GM12878 (cell line): ENCODE results near the gene C11orf91.

ENCODE experiments used
- CBFB ChIP-seq: IDR thresholded peaks from 2 replicates; pipeline ENCODE4 v1.6.1; 2016; ENCODE audit warnings: antibody characterized with exemption, low read depth
- CEBPB ChIP-seq, 2 experiments: fragments of 150-350 bp in 1 of 2; IDR thresholded peaks; 2 replicates each; pipeline ENCODE4 v1.6.1; 2012 to 2014; ENCODE audit warnings: low read depth in 2 of 2, low read length in 2 of 2, borderline replicate concordance in 1 of 2, inconsistent platforms in 1 of 2
- EGR1 ChIP-seq, 2 experiments: IDR thresholded peaks; 1 replicate in 1 of 2; 2 replicates in 1 of 2; pipeline ENCODE4 v1.6.1; 2011 to 2012; ENCODE audit warnings: low read depth in 2 of 2, low read length in 2 of 2, borderline replicate concordance in 1 of 2, mild to moderate bottlenecking in 1 of 2, moderate library complexity in 1 of 2
- EP300 ChIP-seq, 2 experiments: fragments of 150-350 bp in 1 of 2; IDR thresholded peaks; 2 replicates each; pipeline ENCODE4 v1.6.1; 2011 to 2012; ENCODE audit warnings: low read depth in 2 of 2, low read length in 2 of 2, borderline replicate concordance in 1 of 2, improper control_type of control experiment in 1 of 2, inconsistent platforms in 1 of 2; ENCODE audit not compliant: control insufficient read depth in 1 of 2
- EZH2 ChIP-seq: IDR thresholded peaks from 2 replicates; pipeline ENCODE4 v1.6.1; 2012; ENCODE audit warnings: low read depth, mild to moderate bottlenecking, control low read depth, inconsistent platforms, low read length, borderline replicate concordance; ENCODE audit not compliant: control insufficient read depth
- FOXM1 ChIP-seq: IDR thresholded peaks from 2 replicates; pipeline ENCODE4 v1.6.1; 2012; ENCODE audit warnings: low read depth, mild to moderate bottlenecking, inconsistent platforms, low read length, moderate library complexity
- JUND ChIP-seq: IDR thresholded peaks from 2 replicates; pipeline ENCODE4 v1.6.1; 2012; ENCODE audit warnings: low read depth, mild to moderate bottlenecking, low read length, improper control_type of control experiment, moderate library complexity
- MEF2A ChIP-seq: IDR thresholded peaks from 2 replicates; pipeline ENCODE4 v1.6.1; 2011; ENCODE audit warnings: low read depth, mild to moderate bottlenecking, low read length, moderate library complexity; ENCODE audit not compliant: insufficient read depth
- POLR2AphosphoS2 ChIP-seq: IDR thresholded peaks from 2 replicates; pipeline ENCODE4 v1.6.1; 2011; ENCODE audit warnings: low read depth, mild to moderate bottlenecking, low read length, improper control_type of control experiment, moderate library complexity
- ZNF207 ChIP-seq: fragments of 450-650 bp; IDR thresholded peaks from 2 replicates; pipeline ENCODE4 v1.6.1; 2014; ENCODE audit warnings: antibody characterized with exemption, mild to moderate bottlenecking, borderline replicate concordance
- TF ChIP-seq, protein P1 (sequence below), 3 experiments: IDR thresholded peaks in 2 of 3; conservative IDR thresholded peaks in 1 of 3; 2 replicates each; pipeline ENCODE4 v1.5.1; 2011; ENCODE audit warnings: low read depth in 3 of 3, low read length in 3 of 3, mild to moderate bottlenecking in 3 of 3, control low read depth in 2 of 3, moderate library complexity in 2 of 3, inconsistent platforms in 1 of 3, mixed read lengths in 1 of 3; ENCODE audit not compliant: control insufficient read depth in 2 of 3, insufficient read depth in 1 of 3; ENCODE audit errors: extremely low read depth in 1 of 3
- TF ChIP-seq, protein P2 (sequence below): IDR thresholded peaks from 2 replicates; pipeline ENCODE4 v1.6.1; 2012; ENCODE audit warnings: low read depth, low read length, improper control_type of control experiment
- TF ChIP-seq, protein P3 (sequence below): IDR thresholded peaks from 2 replicates; pipeline ENCODE4 v1.6.1; 2011; ENCODE audit warnings: low read depth, mild to moderate bottlenecking, low read length, moderate library complexity, borderline replicate concordance; ENCODE audit errors: extremely low read depth

DNA sequence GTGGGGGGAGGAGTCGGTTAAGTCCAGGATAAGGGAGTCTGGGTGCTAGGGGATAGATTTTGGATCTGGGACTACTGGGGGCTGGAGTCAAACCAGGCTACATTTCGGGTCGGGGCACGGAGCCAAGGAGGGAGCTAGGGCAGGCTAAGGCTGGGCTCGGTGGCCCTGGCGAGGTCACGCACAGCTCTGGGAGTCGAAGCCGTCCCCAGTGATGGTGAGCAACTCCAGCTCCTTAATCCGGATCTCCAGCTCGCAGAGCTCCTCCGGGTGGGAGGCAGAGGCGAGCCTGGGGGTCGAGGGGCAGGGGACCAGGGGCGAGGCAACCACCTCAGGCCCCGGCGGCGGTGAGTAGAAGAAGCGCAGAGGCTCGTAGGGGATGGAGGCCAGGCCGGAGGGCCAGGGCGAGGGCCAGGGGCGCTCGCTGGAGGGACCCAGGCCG is 544 bp downstream of the C11orf91 start:
- TF ChIP-seq FOXM1 (no peak), EZH2 (no peak), CBFB (no peak), MEF2A (no peak), EGR1 (IDR thresholded peaks at IDR 0.05; ENCODE audit: borderline replicate concordance in 1 of 2, low read depth in 2 of 2, low read length in 2 of 2) (no peak), JUND (no peak), EP300 (IDR thresholded peaks at IDR 0.05; ENCODE audit: borderline replicate concordance in 1 of 2, control insufficient read depth in 1 of 2, low read depth in 2 of 2, low read length in 2 of 2) (no peak), POLR2AphosphoS2 (no peak), ZNF207 (no peak), CEBPB (IDR thresholded peaks at IDR 0.05; ENCODE audit: borderline replicate concordance in 1 of 2, low read depth in 2 of 2, low read length in 2 of 2) (no peak)
- TF ChIP-seq, protein P1, sequence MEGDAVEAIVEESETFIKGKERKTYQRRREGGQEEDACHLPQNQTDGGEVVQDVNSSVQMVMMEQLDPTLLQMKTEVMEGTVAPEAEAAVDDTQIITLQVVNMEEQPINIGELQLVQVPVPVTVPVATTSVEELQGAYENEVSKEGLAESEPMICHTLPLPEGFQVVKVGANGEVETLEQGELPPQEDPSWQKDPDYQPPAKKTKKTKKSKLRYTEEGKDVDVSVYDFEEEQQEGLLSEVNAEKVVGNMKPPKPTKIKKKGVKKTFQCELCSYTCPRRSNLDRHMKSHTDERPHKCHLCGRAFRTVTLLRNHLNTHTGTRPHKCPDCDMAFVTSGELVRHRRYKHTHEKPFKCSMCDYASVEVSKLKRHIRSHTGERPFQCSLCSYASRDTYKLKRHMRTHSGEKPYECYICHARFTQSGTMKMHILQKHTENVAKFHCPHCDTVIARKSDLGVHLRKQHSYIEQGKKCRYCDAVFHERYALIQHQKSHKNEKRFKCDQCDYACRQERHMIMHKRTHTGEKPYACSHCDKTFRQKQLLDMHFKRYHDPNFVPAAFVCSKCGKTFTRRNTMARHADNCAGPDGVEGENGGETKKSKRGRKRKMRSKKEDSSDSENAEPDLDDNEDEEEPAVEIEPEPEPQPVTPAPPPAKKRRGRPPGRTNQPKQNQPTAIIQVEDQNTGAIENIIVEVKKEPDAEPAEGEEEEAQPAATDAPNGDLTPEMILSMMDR (IDR thresholded peaks at IDR 0.05 in 2 of 3, conservative IDR thresholded peaks at IDR 0.05 in 1 of 3; ENCODE audit: control insufficient read depth in 2 of 3, extremely low read depth in 1 of 3, insufficient read depth in 1 of 3, low read depth in 3 of 3, low read length in 3 of 3), result no peak
- TF ChIP-seq, protein P2, sequence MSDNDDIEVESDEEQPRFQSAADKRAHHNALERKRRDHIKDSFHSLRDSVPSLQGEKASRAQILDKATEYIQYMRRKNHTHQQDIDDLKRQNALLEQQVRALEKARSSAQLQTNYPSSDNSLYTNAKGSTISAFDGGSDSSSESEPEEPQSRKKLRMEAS, result no peak
- TF ChIP-seq, protein P3, sequence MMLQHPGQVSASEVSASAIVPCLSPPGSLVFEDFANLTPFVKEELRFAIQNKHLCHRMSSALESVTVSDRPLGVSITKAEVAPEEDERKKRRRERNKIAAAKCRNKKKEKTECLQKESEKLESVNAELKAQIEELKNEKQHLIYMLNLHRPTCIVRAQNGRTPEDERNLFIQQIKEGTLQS, result no peak
